A549 (cell line): Measurements from ENCODE around the gene PPP1R1A. TPM values are rescaled to one million over a fixed set of nuclear protein-coding genes. Genes with fewer than 3 reads are reported as not detected.

Experiments
- ATAC-seq, 2 experiments: fragments of 200-7000 bp in 1 of 2; fragments of >200 bp in 1 of 2; cut with Nextera tagmentation in 1 of 2; cut with Tn5 transposase in 1 of 2; 3 replicates each; pipeline versions ENCODE4 v1.8.0 to v1.9.1; 2018 to 2020; ENCODE audit warnings: mild to moderate bottlenecking in 1 of 2, moderate library complexity in 1 of 2
- CTCF ChIA-PET: fragments of 300-600 bp; sonication (Branson Sonifier 250); formaldehyde crosslinking; extraction: SDS; loops from one replicate; lab custom pipeline; 2021; ENCODE audit warnings: antibody characterized with exemption, inconsistent platforms; lab: Yijun Ruan, JAX
- POLR2A ChIA-PET: fragments of 350-600 bp; formaldehyde crosslinking; extraction: SDS; loops from one replicate; lab custom pipeline; 2021; ENCODE audit warnings: antibody characterized with exemption, inconsistent platforms; lab: Yijun Ruan, JAX
- DNase-seq, 2 experiments: peaks; one replicate each; pipeline versions ENCODE4 v3.0.0 to v3.0.0-alpha.2; 2011 to 2016; ENCODE audit warnings: low read depth in 1 of 2, low spot score in 1 of 2
- FAIRE-seq: peaks from 2 replicates; lab custom pipeline; 2011; peaks lifted over from hg19 to GRCh38; lab: Jason Lieb, UNC
- H3K27ac ChIP-seq, 2 experiments: fragments of >200 bp; sonication (Bioruptor Twin); formaldehyde crosslinking; 3 replicates each; pipeline ENCODE4 v1.5.1; 2016 to 2017
- H3K4me1 ChIP-seq: fragments of >200 bp; sonication (Bioruptor Twin); formaldehyde crosslinking; 3 replicates; pipeline ENCODE4 v1.6.1; 2016
- H3K4me2 ChIP-seq: fragments of >200 bp; sonication (Bioruptor Twin); formaldehyde crosslinking; 3 replicates; pipeline ENCODE4 v1.6.1; 2016
- H3K4me3 ChIP-seq: fragments of >200 bp; sonication (Bioruptor Twin); formaldehyde crosslinking; 3 replicates; pipeline ENCODE4 v1.5.1; 2016
- H3K9me3 ChIP-seq: fragments of >200 bp; sonication (Bioruptor Twin); formaldehyde crosslinking; 3 replicates; pipeline ENCODE4 v1.6.1; 2016
- ATOH8 ChIP-seq: fragments of 250-450 bp; sonication (Bioruptor Pico); IDR thresholded peaks from 2 replicates; pipeline ENCODE4 v1.5.0; 2020; ENCODE audit warnings: low read depth, mild to moderate bottlenecking, moderate library complexity
- BHLHE40 ChIP-seq: IDR thresholded peaks from 2 replicates; pipeline ENCODE4 v1.6.1; 2012; ENCODE audit warnings: low read depth, low read length, inconsistent platforms
- CBX2 ChIP-seq: fragments of 200-600 bp; sonication (generic); IDR thresholded peaks from 2 replicates; pipeline ENCODE4 v1.6.1; 2016; ENCODE audit warnings: low read depth, mild to moderate bottlenecking, borderline replicate concordance
- CBX8 ChIP-seq: fragments of 200-600 bp; sonication (generic); IDR thresholded peaks from 2 replicates; pipeline ENCODE4 v1.6.1; 2016
- CEBPB ChIP-seq, 2 experiments: fragments of >200 bp in 1 of 2; sonication (Bioruptor Twin) in 1 of 2; formaldehyde crosslinking in 1 of 2; IDR thresholded peaks; 2 replicates each; pipeline ENCODE4 v1.6.1; 2012 to 2016
- CHD2 ChIP-seq: fragments of 150-350 bp; IDR thresholded peaks from 2 replicates; pipeline ENCODE4 v1.6.1; 2014; ENCODE audit warnings: low read length; ENCODE audit not compliant: partially characterized antibody
- CHD4 ChIP-seq: fragments of 200-600 bp; sonication (generic); IDR thresholded peaks from 2 replicates; pipeline ENCODE4 v1.6.1; 2016; ENCODE audit warnings: antibody characterized with exemption, mild to moderate bottlenecking, borderline replicate concordance
- CTCF ChIP-seq: fragments of >200 bp; sonication (Bioruptor Twin); formaldehyde crosslinking; IDR thresholded peaks from 3 replicates; pipeline ENCODE4 v1.5.1; 2016
- EHF ChIP-seq: fragments of 250-450 bp; sonication (Bioruptor Pico); IDR thresholded peaks from 2 replicates; pipeline ENCODE4 v1.5.0; 2020; ENCODE audit warnings: mild to moderate bottlenecking
- EHMT2 ChIP-seq: fragments of 200-600 bp; sonication (generic); IDR thresholded peaks from 2 replicates; pipeline ENCODE4 v1.6.1; 2016; ENCODE audit warnings: antibody characterized with exemption, low read depth, mild to moderate bottlenecking, moderate library complexity
- ELK1 ChIP-seq: fragments of 150-350 bp; IDR thresholded peaks from 2 replicates; pipeline ENCODE4 v1.6.1; 2014; ENCODE audit warnings: low read depth, mild to moderate bottlenecking, low read length
- HDAC2 ChIP-seq: fragments of 200-600 bp; sonication (generic); IDR thresholded peaks from 2 replicates; pipeline ENCODE4 v1.6.1; 2016
- HMGXB4 ChIP-seq: fragments of 250-450 bp; sonication (Bioruptor Pico); IDR thresholded peaks from 2 replicates; pipeline ENCODE4 v1.5.0; 2021; ENCODE audit warnings: mild to moderate bottlenecking, moderate library complexity, borderline replicate concordance
- HOXA7 ChIP-seq: fragments of 250-450 bp; sonication (Bioruptor Pico); IDR thresholded peaks from 2 replicates; pipeline ENCODE4 v1.5.0; 2020; ENCODE audit warnings: mild to moderate bottlenecking, moderate library complexity
- HOXB13 ChIP-seq: fragments of 250-450 bp; sonication (Bioruptor Pico); IDR thresholded peaks from 2 replicates; pipeline ENCODE4 v1.5.0; 2020; ENCODE audit warnings: low read depth, mild to moderate bottlenecking, moderate library complexity
- HOXB5 ChIP-seq: fragments of 250-450 bp; sonication (Bioruptor Pico); IDR thresholded peaks from 2 replicates; pipeline ENCODE4 v1.5.0; 2020; ENCODE audit warnings: mild to moderate bottlenecking, moderate library complexity
- JUN ChIP-seq, 2 experiments: fragments of >200 bp; sonication (Bioruptor Twin); formaldehyde crosslinking; IDR thresholded peaks; 2 replicates in 1 of 2; 3 replicates in 1 of 2; pipeline ENCODE4 v1.6.1; 2016 to 2017
- KDM1A ChIP-seq: fragments of 200-600 bp; sonication (generic); IDR thresholded peaks from 2 replicates; pipeline ENCODE4 v1.6.1; 2016; ENCODE audit warnings: low read depth, mild to moderate bottlenecking
- NPAS2 ChIP-seq: fragments of 250-450 bp; sonication (Bioruptor Pico); IDR thresholded peaks from 2 replicates; pipeline ENCODE4 v1.8.0; 2022; ENCODE audit warnings: mild to moderate bottlenecking, moderate library complexity, borderline replicate concordance
- PHF8 ChIP-seq: fragments of 200-600 bp; sonication (generic); IDR thresholded peaks from 2 replicates; pipeline ENCODE4 v1.6.1; 2016; ENCODE audit warnings: low read depth, mild to moderate bottlenecking, antibody characterized with exemption, moderate library complexity, borderline replicate concordance
- RARB ChIP-seq: fragments of 250-450 bp; sonication (Bioruptor Pico); IDR thresholded peaks from 2 replicates; pipeline ENCODE4 v1.8.0; 2021; ENCODE audit warnings: mild to moderate bottlenecking, moderate library complexity
- RCOR1 ChIP-seq: fragments of 150-350 bp; IDR thresholded peaks from 2 replicates; pipeline ENCODE4 v1.6.1; 2014; ENCODE audit warnings: antibody characterized with exemption, low read length, low read depth
- RFX5 ChIP-seq: fragments of 450-650 bp; IDR thresholded peaks from 2 replicates; pipeline ENCODE4 v1.7.1; 2014; ENCODE audit warnings: antibody characterized with exemption, mild to moderate bottlenecking, moderate library complexity
- SREBF2 ChIP-seq: fragments of 450-650 bp; IDR thresholded peaks from 2 replicates; pipeline ENCODE4 v1.6.1; 2014; ENCODE audit warnings: mild to moderate bottlenecking, moderate library complexity
- ZC3H11A ChIP-seq: fragments of 450-650 bp; IDR thresholded peaks from 2 replicates; pipeline ENCODE4 v1.6.1; 2014; ENCODE audit warnings: antibody characterized with exemption, mild to moderate bottlenecking
- ZNF302 ChIP-seq: fragments of 250-450 bp; sonication (Bioruptor Pico); IDR thresholded peaks from 2 replicates; pipeline ENCODE4 v1.9.0; 2021; ENCODE audit warnings: inconsistent platforms, mild to moderate bottlenecking, moderate library complexity
- ZSCAN20 ChIP-seq: fragments of 250-450 bp; sonication (Bioruptor Pico); IDR thresholded peaks from 2 replicates; pipeline ENCODE4 v1.8.0; 2022; ENCODE audit warnings: mild to moderate bottlenecking, moderate library complexity
- whole genome bisulfite sequencing: methylation state at CpG from one replicate; pipeline ENCODE4 v1.1.6; 2017; ENCODE audit errors: missing lambda C conversion rate; 5-methylcytosine and 5-hydroxymethylcytosine counted together
- polyA plus RNA-seq, 4 experiments: library from polyadenylated mRNA; depleted of rRNA in 3 of 4; stranded (reverse); fragments of >200 nt; fragmentation: RNase III in 1 of 4; extraction: RNeasy Plus Mini Kit Qiagen cat#74134 plus additional on column Dnase treatment in 1 of 4; gene quantifications; 2 replicates in 3 of 4; 3 replicates in 1 of 4; pipeline ENCODE4 v1.2.3, GENCODE V29; 2011 to 2017
- TF ChIP-seq, protein P1 (sequence below): fragments of >200 bp; sonication (Bioruptor Twin); formaldehyde crosslinking; IDR thresholded peaks from 2 replicates; pipeline ENCODE4 v1.6.1; 2016

PPP1R1A gene
- polyA plus RNA-seq, 2 of the 4 experiments (the other 2 are of a cell fraction): 0.09 TPM; not detected in 1

DNA sequence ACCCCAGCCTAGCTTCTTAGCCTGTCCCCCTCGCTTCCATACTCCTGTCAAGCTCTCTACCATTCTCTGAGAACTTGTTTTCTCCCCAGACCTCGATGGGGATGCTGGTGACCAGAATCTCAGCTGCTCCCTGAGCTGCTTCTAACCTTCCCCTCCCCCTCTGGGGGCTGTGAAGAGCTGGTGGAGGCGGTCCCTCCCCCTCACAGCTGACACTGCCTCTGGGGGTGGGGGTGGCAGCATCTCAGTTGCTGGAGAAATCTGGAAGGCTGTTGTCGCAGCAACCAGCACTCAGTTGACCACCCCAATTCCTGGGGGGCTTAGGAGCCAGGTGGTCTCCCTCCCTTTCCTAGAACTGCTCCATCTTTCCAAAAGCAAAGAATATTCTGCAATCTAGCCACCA, 4.7 kb downstream of the PPP1R1A start:
- no peak overlapping the region for H3K4me2 ChIP-seq
- peaks cover 11% of the 10 kb centered on the region for H3K4me1 ChIP-seq
- WGBS: 17% methylated on average over 4 of the region's 4 CpGs
- DNase-seq (no peak), ATAC-seq (no peak), FAIRE-seq (no peak)
- no peak overlapping the region for H3K4me3 ChIP-seq
- ChIA-PET POLR2A (interaction anchor here (0.8 kb wide), 1 partner anchor 12 kb away, joined by 3 read pairs; no protein-coding TSS in a partner anchor), CTCF (interaction anchor here (0.8 to 10.0 kb wide), 5 partner anchors 14 to 375 kb away, joined by 3 to 100 read pairs (median 7); no protein-coding TSS in a partner anchor)
- H3K9me3 ChIP-seq: no peaks in the 10 kb centered on the region
- TF ChIP-seq CHD2 (no peak), CEBPB (IDR thresholded peaks at IDR 0.05) (no peak), EHMT2 (no peak), ZNF302 (CRISPR knock-in tag) (no peak), CTCF (no peak), ZSCAN20 (CRISPR knock-in tag) (no peak), HOXB13 (CRISPR knock-in tag) (no peak), RARB (CRISPR knock-in tag) (no peak), NPAS2 (CRISPR knock-in tag) (no peak), ATOH8 (CRISPR knock-in tag) (no peak), KDM1A (no peak)
- H3K27ac ChIP-seq: no peak overlapping the region

DNA sequence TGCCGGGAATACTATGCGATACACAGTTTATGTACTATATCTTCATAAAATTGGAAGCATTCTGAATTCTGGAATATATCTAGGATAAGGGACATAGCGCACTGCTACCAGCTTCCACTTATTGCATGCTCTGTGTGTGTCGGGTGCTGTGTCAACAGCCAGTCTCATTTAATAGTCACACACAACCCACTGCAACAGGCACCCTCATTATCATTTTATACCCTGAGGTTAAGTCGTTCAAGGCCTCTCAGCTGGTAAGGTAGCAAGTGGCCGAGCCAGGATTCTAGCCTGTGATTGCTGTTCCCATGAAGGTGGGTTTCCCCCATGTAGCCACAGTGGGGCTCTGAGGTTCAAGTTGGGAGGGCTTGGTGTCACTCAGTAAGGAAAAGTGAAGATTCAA, 7.0 kb downstream of the PPP1R1A start:
- H3K27ac ChIP-seq: no peak overlapping the region
- FAIRE-seq: no peak
- TF ChIP-seq HOXA7: no peak
- no peak for TF ChIP-seq CBX8
- TF ChIP-seq HOXB5 (CRISPR knock-in tag): no peak
- no peak for TF ChIP-seq BHLHE40
- TF ChIP-seq, protein P1, sequence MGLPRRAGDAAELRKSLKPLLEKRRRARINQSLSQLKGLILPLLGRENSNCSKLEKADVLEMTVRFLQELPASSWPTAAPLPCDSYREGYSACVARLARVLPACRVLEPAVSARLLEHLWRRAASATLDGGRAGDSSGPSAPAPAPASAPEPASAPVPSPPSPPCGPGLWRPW: no peak
- TF ChIP-seq HDAC2: no peak
- no peak for TF ChIP-seq NPAS2 (CRISPR knock-in tag)
- no peak for TF ChIP-seq KDM1A
- TF ChIP-seq JUN (IDR thresholded peaks at IDR 0.05): no peak
- no peak for TF ChIP-seq RCOR1
- TF ChIP-seq ELK1: no peak
- no peak for TF ChIP-seq SREBF2
- no peak for TF ChIP-seq CBX2
- TF ChIP-seq PHF8: no peak
- no peak for TF ChIP-seq HMGXB4 (CRISPR knock-in tag)
- no peak for TF ChIP-seq CHD4
- no peak for TF ChIP-seq EHF (CRISPR knock-in tag)
- TF ChIP-seq RFX5: no peak
- no peak for TF ChIP-seq ZC3H11A
- no peak overlapping the region for H3K4me2 ChIP-seq
- ATAC-seq: no peak
- no peaks in the 10 kb centered on the region for H3K9me3 ChIP-seq
- H3K4me1 ChIP-seq: no peaks in the 10 kb centered on the region
- CTCF ChIA-PET: interaction anchor here (1.6 to 10.0 kb wide), 4 partner anchors 9 to 25 kb away, joined by 4 to 100 read pairs (median 14); no protein-coding TSS in a partner anchor
- WGBS: 70% methylated on average over 6 of the region's 6 CpGs
- DNase-seq: no peak
- H3K4me3 ChIP-seq: no peak overlapping the region
- POLR2A ChIA-PET: no interaction called here
